ENCODE measurements around the gene HSPA12A.

DNA sequence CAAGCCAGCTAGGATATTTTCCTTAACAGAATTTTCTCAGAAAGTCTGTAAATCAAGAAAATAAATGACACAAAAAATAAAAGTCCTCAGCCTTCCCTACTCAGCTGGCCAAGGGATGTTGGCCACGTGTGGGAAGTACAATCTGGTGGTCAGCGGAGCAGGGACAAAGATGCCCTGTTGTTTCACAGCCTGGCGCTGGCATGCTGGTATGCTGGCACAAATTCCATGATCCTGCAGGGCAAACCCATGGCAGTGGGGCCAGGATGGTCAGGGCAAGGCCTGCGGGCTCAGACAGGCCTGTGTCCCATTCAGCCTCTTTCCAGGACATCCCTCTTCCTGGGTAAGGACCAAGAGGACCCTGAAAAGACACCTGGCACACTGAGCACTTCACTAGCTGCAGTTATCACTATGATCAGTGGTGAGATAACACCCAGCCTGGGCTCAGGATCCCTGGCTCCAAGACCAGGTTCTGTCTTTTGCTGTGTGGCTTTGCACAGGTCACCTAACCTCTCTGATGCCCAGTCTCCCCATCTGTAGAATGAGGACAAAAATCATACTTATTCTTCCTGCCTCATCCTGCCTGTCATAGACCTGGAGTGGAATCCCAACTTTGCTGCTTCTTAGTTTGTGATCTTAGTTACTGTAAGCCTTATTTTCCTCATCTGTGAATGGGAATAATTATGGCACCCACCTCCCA, 10.8 kb upstream of the HSPA12A start:
- TF ChIP-seq CTCF (IDR thresholded peaks at IDR 0.05) (no peak), POLR2A (IDR thresholded peaks at IDR 0.05) (no peak), POLR2AphosphoS5 (IDR thresholded peaks at IDR 0.05) (no peak)

Data from prostate gland (tissue), 2 donors.